ENCODE results near the gene CELF6. TPM values are rescaled to one million over a fixed set of nuclear protein-coding genes. Genes with fewer than 3 reads are reported as not detected.

The CELF6 gene
- total RNA-seq, 4 donors from 2014 or later: 0.42 to 5.4 (median 2.9) TPM

DNA sequence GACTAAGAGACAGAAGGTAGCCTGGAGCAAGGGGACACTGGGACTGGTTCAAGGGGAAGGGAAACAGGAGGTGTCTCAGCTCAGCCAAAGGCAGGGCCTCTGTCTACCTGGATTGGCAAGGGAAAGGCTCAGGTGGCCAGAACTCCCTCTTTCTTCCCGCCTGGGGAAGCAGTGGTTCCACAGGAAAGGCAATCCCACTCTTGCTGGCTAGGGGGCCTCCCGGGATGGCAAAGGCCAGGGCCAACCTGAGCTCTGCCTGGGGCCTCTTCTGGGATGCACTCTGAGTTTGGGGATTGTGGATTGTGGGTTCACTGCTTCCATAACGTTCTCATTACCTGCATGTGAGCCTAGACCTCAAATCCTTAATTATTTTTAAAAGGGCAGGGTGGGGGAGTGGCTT is 34.6 kb downstream of the CELF6 start:
- H3K27ac ChIP-seq: no peak overlapping the region
- H3K9me3 ChIP-seq: no peaks in the 10 kb centered on the region
- no peak overlapping the region for H3K4me3 ChIP-seq
- H3K36me3 ChIP-seq: peaks cover 0 to 9% of the 10 kb centered on the region in 2 donors
- no peaks in the 10 kb centered on the region for H3K27me3 ChIP-seq
- no peaks in the 10 kb centered on the region for H3K4me1 ChIP-seq
- TF ChIP-seq POLR2AphosphoS5 (IDR thresholded peaks at IDR 0.05) (no peak), POLR2A (IDR thresholded peaks at IDR 0.05) (no peak), EP300 (IDR thresholded peaks at IDR 0.05) (no peak)
- TF ChIP-seq, protein P1, sequence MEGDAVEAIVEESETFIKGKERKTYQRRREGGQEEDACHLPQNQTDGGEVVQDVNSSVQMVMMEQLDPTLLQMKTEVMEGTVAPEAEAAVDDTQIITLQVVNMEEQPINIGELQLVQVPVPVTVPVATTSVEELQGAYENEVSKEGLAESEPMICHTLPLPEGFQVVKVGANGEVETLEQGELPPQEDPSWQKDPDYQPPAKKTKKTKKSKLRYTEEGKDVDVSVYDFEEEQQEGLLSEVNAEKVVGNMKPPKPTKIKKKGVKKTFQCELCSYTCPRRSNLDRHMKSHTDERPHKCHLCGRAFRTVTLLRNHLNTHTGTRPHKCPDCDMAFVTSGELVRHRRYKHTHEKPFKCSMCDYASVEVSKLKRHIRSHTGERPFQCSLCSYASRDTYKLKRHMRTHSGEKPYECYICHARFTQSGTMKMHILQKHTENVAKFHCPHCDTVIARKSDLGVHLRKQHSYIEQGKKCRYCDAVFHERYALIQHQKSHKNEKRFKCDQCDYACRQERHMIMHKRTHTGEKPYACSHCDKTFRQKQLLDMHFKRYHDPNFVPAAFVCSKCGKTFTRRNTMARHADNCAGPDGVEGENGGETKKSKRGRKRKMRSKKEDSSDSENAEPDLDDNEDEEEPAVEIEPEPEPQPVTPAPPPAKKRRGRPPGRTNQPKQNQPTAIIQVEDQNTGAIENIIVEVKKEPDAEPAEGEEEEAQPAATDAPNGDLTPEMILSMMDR (IDR thresholded peaks at IDR 0.05): no peak
- 80% methylated on average over 1 of the region's 3 CpGs; no CpG with 5 or more reads in 1 of the 2 donors for WGBS, 2 donors (ENCODE audit: low coverage in 1 of 2)
- no peak for ATAC-seq

DNA sequence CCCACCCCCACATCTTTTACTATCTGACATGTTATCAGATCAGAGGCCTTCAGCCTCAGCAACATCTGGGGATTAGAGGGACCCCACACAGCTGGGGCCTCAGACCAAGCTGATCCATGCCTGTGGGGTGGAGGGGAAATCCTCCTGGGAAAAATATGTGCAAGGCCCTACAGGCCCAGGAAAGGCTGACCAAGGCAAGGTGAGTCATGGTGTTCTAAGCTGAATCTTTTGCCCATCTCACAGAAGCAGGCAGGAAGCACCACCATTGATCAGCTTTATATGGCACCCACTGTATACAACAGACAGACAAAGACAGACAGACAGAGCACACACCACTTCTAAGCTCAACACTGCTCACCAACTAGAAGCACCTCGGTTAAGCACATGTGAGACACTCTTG is 35.2 kb downstream of the CELF6 start:
- Histone ChIP-seq H3K4me1 (no peaks in the 10 kb centered on the region), H3K9me3 (no peaks in the 10 kb centered on the region), H3K27ac (no peak overlapping the region), H3K27me3 (no peaks in the 10 kb centered on the region), H3K36me3 (peaks cover 0 to 9% of the 10 kb centered on the region in 2 donors), H3K4me3 (no peak overlapping the region)
- no peak for ATAC-seq
- 75 to 92% methylated on average over 1 of the region's 1 CpG for WGBS, 2 donors (ENCODE audit: low coverage in 1 of 2)
- TF ChIP-seq POLR2A (IDR thresholded peaks at IDR 0.05) (no peak), POLR2AphosphoS5 (IDR thresholded peaks at IDR 0.05) (no peak), EP300 (IDR thresholded peaks at IDR 0.05) (no peak)
- TF ChIP-seq, protein P1 (IDR thresholded peaks at IDR 0.05): no peak

DNA sequence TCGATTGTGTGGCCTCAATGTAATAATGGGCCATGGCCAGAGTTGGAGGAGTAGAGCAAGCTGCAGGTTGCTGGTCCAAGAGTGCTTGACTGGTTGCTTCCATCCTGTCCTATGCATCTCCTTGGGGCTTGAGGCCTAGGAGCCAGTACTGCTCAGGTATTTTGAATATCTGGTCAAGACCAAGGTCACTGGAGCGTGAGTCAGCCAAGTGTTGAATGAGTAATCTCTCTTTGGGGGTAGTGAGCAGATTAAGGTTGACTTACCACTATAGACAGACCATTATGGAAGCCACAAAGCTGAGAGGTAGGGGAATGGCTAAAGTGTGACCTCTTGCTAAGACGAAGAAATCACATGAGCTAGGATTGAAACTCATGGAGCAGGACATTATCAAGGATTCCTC is 38.2 kb downstream of the CELF6 start:
- Histone ChIP-seq H3K27me3 (no peaks in the 10 kb centered on the region), H3K36me3 (no peaks in the 10 kb centered on the region), H3K27ac (no peak overlapping the region), H3K9me3 (no peaks in the 10 kb centered on the region), H3K4me1 (no peaks in the 10 kb centered on the region), H3K4me3 (no peak overlapping the region)
- ATAC-seq: no peak
- no peak for TF ChIP-seq POLR2A (IDR thresholded peaks at IDR 0.05)
- TF ChIP-seq EP300 (IDR thresholded peaks at IDR 0.05): no peak
- TF ChIP-seq, protein P1 (IDR thresholded peaks at IDR 0.05): no peak
- TF ChIP-seq POLR2AphosphoS5 (IDR thresholded peaks at IDR 0.05): no peak
- WGBS, 2 donors (ENCODE audit: low coverage in 1 of 2): 95 to 100% methylated on average over 1 to 2 of the region's 3 CpGs

DNA sequence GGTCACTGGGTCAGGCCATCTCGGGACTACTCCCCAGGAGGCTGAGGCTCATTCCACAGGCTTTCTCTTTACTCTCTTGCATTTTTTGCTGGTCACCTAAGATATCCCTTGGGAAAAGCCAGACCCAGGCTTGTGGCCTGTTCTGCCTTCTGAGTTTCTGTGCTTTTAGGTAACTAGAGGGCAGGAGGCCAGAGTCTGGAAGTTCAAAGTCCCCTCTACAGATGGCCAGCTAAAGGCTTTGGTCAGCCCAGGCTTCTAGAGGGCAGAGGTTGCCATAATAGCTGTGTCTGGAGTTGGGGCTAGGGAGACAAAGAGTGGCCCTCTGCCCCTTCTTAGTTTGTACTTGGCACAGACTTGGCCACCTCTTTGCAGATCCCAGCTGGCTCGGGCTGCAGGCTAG is 39.2 kb downstream of the CELF6 start:
- Histone ChIP-seq H3K4me3 (no peak overlapping the region), H3K9me3 (no peaks in the 10 kb centered on the region), H3K4me1 (no peaks in the 10 kb centered on the region), H3K27me3 (no peaks in the 10 kb centered on the region), H3K36me3 (no peaks in the 10 kb centered on the region), H3K27ac (no peak overlapping the region)
- WGBS, 2 donors (ENCODE audit: low coverage in 1 of 2): 18% methylated on average over 2 of the region's 2 CpGs; no CpG with 5 or more reads in 1 of the 2 donors
- TF ChIP-seq, protein P1 (IDR thresholded peaks at IDR 0.05): no peak
- no peak for TF ChIP-seq POLR2A (IDR thresholded peaks at IDR 0.05)
- TF ChIP-seq EP300 (IDR thresholded peaks at IDR 0.05): no peak
- TF ChIP-seq POLR2AphosphoS5 (IDR thresholded peaks at IDR 0.05): no peak
- no peak for ATAC-seq

DNA sequence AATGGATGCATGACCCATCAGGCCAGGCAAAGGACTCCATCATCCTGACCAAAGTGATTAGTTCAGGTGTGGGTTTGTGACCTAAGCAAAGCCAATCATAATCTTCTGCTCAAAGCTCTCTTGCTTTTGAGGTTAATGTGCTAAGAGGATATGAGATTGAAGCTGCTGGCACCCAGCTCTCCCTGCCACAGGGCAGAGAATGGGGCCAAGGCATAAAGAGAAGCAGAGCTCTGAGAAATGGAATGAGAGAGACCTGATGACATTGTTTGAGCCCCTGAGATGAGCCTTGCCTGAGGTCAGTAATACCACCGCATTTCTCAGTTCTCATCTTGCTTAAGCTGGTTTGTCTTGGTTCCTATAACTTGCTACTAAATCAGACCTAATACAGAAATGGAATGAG is 41.2 kb downstream of the CELF6 start:
- H3K27me3 ChIP-seq: no peaks in the 10 kb centered on the region
- no peak for TF ChIP-seq EP300 (IDR thresholded peaks at IDR 0.05)
- TF ChIP-seq, protein P1 (IDR thresholded peaks at IDR 0.05): no peak
- TF ChIP-seq POLR2A (IDR thresholded peaks at IDR 0.05): no peak
- no peak for TF ChIP-seq POLR2AphosphoS5 (IDR thresholded peaks at IDR 0.05)
- H3K4me3 ChIP-seq: no peak overlapping the region
- ATAC-seq: no peak
- H3K4me1 ChIP-seq: no peaks in the 10 kb centered on the region
- 70 to 78% methylated on average over 1 of the region's 1 CpG for WGBS, 2 donors (ENCODE audit: low coverage in 1 of 2)
- H3K36me3 ChIP-seq: no peaks in the 10 kb centered on the region
- H3K27ac ChIP-seq: no peak overlapping the region
- H3K9me3 ChIP-seq: no peaks in the 10 kb centered on the region

All from gastroesophageal sphincter (tissue), 4 donors.